Effector CD8-positive, alpha-beta T cell (primary cell): Measurements from ENCODE around the gene HPCAL1.

Source experiments
- DNase-seq: peaks from one replicate; lab custom pipeline; 2025; lab: John Stamatoyannopoulos, UW

HPCAL1 gene

GRCh38 chr2:10466801-10467200 lies 164.1 kb downstream of the HPCAL1 start:
- DNase-seq: no peak

- no peak for DNase-seq
Measured at GRCh38 chr2:10467401-10467800, 164.7 kb downstream of the HPCAL1 start.

- DNase-seq: no peak
Measured at GRCh38 chr2:10469301-10469700, 166.6 kb downstream of the HPCAL1 start.

GRCh38 chr2:10469955-10470608 lies 167.4 kb downstream of the HPCAL1 start:
- DNase-seq: no peak

- DNase-seq: no peak
Measured at GRCh38 chr2:10471046-10471571, 168.4 kb downstream of the HPCAL1 start.

- no peak for DNase-seq
Measured at GRCh38 chr2:10471955-10472354, 169.3 kb downstream of the HPCAL1 start.

GRCh38 chr2:10473121-10473756 lies 170.5 kb downstream of the HPCAL1 start:
- DNase-seq: no peak

GRCh38 chr2:10475221-10475722 lies 172.6 kb downstream of the HPCAL1 start:
- no peak for DNase-seq

- no peak for DNase-seq
Measured at GRCh38 chr2:10475811-10476660, 173.3 kb downstream of the HPCAL1 start.

GRCh38 chr2:10476723-10477442 lies 174.2 kb downstream of the HPCAL1 start:
- DNase-seq: no peak
